Measurements from ENCODE around the gene TEX2.

TEX2 gene

DNA sequence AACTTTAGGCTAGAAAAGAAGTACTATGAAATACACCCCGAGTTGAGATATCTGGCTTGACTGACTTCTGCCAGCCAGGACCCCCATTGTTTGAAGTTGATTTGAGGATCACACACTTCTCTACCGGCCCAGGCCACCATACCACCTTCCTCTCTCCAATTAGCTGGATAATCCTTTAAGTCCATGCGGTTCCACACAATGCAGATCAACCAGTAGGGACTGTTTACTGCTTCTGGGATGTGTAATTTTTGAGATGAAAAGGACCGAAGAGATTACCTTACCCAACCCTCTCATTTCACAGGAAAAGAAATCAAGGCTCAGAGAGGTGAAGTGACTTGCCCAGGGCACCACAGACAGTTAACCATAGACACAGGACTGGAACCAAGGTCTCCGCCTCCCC lies 153.7 kb downstream of the TEX2 start:
- no peak for DNase-seq

- DNase-seq: no peak
Observed at GRCh38 chr17:64107500-64108236, 155.4 kb downstream of the TEX2 start.

- no peak for DNase-seq
Observed at GRCh38 chr17:64106918-64107317, 156.1 kb downstream of the TEX2 start.

DNA sequence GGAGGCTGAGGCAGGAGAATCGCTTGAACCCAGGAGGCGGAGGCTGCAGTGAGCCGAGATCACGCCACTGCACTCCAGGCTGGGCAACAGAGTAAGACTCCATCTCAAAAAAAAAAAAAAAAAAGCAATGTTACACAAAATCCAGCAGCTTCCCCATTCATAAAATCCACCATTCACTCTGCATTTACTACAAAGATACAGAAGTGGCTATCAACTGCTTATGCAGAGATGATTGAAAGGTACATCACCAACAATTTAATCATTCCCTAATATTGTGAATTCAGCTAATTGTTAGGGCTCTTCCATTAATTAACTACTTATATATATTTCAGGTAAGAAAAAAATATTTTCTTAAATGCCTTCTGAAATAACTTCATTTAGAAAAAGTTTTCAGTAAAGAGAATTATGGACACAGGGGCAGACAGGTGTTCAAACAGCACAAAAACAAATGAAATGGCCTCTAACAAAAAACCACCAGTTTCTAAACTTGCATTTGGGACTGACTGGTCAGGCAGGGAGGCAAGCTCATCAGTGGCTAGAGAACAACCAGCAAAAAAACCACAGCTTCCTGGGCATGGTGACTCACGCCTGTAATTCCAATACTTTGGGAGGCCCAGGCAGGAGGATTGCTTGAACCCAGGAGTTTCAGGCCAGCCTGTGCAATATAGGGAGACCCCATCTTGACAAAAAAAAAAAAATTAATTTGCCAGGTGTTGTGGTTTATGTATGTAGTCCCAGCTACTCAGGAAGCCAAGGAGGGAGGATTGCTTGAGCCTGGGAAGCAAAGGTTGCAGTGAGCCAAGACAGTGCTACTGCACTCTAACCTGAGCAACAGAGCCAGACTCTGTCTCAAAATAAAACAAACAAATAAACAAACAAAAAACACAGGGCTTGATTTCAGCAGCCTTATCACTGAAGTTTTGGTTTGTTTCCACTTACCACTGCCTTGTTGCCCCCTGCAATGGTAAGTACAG lies 159.4 kb downstream of the TEX2 start:
- no peak for DNase-seq

GRCh38 chr17:64102627-64103390 lies 160.3 kb downstream of the TEX2 start:
- DNase-seq: no peak

DNA sequence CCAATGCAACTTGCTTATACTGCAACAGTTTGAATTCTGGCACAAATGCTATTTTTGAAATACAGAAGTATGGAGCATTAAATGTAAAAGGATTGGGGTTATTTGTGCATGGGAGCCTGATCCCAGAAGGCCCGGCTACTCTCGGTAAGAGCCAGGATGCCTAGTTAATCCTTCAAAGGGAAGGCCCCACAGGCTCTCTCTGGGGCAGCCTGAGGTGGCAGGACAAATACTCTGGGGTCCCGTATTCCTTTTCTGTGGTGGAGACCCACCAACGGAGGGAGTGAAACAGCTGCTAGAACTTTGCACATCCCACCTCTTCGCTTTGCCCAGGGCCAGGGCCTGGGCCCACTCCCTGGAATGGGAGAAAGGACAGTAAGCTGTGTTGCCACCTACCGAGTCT lies 163.5 kb downstream of the TEX2 start:
- DNase-seq: no peak
